ENCODE data around the gene FIP1L1. TPM values are rescaled to one million over a fixed set of nuclear protein-coding genes. Genes with fewer than 3 reads are reported as not detected.
"Not testable (repeated sequence)": the region's sequence is repeated elsewhere in the genome, so short reads cannot be mapped to it uniquely, and the experiment has no call there.

Gene FIP1L1
- total RNA-seq, 1 experiment from 2014 or later = 64.2 TPM

DNA sequence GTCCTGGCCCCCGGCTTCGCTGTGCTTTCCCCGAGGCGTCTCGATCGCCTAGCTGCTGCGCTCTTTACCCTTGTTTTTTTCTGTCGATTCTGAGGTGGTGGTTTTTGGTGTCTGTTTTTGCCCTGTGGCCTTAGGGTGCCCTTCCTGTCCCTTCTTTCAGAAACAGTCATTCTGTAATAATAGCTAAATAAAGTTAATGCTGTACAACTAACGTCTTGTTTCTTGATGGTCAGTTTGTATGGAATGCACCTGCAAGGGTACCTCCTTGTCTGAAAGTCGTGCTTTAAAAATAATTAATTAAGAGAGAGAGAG, 686 bp downstream of the FIP1L1 start:
- peak; percentile 5 for DNase-seq (ENCODE audit: low spot score)

DNA sequence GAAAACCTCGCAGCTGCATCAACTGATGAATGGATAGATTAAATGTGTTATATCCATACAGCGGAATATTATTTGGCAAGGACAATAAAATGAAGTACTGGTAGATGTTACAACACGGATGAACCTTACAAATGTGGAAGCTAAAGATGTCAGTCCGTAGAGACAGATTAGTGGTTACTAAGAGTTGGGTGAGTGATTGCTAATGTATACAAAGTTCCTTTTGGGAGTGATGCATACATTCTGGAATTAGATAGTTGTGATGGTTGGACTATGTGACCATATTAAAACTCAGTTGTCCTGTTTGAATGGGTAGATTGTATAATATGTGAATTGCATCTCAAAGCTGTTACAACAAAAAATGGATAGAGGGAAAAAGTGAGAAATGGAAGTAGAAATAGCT, 2.8 kb downstream of the FIP1L1 start:
- no peak for DNase-seq (ENCODE audit: low spot score)

DNA sequence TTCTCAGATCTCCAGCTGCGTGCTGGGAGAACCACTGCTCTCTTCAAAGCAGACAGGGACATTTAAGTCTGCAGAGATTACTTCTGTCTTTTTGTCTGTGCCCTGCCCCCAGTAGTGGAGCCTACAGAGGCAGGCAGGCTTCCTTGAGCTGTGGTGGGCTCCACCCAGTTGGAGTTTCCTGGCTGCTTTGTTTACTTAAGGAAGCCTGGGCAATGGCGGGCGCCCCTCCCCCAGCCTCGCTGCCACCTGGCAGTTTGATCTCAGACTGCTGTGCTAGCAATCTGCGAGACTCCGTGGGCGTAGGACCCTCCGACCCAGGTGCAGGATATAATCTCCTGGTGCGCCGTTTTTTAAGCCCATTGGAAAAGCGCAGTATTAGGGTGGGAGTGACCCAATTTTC, 32.0 kb downstream of the FIP1L1 start:
- DNase-seq (ENCODE audit: low spot score) = not testable (repeated sequence)

- DNase-seq (ENCODE audit: low spot score) = no peak
These were observed 41.8 kb downstream of the FIP1L1 start for GRCh38 chr4:53419208-53419607.

DNA sequence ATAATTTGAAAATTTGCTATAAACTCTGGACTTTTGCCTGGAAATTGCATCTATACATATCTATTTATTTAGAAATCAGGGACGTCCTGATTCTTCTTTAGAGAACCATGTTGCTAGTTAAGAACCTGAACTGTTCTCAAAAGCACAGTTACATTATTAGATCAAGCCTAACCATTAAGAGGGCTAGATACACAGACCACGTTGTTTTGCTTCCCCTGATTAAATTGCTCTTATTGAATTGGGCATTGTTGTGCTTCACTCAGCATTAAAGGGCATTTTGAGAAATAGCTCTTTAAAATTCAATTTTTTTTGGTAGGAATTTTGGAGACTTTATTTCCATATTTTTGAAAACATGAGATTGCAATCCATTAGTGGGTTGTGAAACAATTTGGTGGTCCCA, 44.4 kb downstream of the FIP1L1 start:
- no peak for DNase-seq (ENCODE audit: low spot score)

- DNase-seq (ENCODE audit: low spot score) = no peak
These were observed 44.9 kb downstream of the FIP1L1 start for GRCh38 chr4:53422367-53422766.

- DNase-seq (ENCODE audit: low spot score) = no peak
These were observed 46.8 kb downstream of the FIP1L1 start for GRCh38 chr4:53424280-53424679.

DNA sequence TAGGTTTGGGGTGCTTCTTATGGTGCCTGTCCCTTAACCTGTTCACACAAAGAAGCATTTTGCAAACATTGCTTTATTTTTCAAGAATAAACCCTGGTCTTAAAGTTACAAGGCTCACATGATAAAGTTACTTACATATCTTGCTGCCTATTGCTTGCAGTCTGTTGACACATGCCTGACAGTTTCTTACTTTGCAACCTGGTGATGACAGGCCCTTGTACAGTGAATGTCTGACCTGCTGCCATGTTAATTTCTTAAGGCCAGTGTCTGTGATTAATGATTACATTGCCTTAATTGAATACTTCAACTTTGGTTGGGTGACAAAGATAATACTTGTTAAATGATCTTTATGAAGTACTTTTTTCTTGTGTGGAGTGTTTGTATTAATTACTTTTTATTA, 49.9 kb downstream of the FIP1L1 start:
- no peak for DNase-seq (ENCODE audit: low spot score)

DNA sequence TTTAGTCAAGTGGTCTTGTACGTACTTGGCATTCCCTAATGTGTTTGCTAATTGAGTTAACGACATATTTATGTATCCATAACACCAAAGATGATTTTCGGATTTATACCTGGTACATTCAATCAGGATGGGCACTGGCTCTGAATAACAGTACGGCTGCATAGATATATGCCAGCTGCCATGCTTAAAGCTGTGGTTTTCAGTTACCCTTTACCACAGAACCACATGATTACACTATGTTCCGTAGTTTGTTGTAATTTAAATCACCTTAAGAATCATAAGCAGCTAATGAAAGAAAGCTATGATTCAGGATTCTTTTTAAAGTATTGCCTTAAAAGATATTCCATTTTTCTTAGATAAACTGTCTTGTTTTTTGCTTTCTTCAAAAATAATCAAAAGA, 53.6 kb downstream of the FIP1L1 start:
- DNase-seq (ENCODE audit: low spot score) = no peak

GRCh38 chr4:53432528-53433424, 55.3 kb downstream of the FIP1L1 start:
- DNase-seq (ENCODE audit: low spot score) = no peak

DNA sequence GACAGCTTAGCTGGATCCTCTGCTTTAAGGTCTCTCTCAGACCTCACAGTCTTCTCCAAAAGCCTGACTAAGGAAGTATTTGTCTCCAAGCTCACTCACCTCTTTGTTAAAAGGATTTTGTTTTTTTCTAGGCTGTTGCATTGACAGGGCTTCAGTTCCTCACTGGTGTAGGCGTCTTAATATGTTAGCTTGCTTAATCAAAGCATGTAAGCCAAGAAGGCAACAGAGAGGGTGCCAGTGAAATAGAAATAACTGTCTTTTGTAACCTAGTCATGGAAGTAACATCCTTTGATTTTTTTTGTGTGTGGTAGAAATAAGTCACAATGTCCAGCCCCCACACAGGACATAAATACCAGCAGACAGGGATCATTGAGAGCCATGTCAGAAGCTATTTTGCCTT, 58.8 kb downstream of the FIP1L1 start:
- no peak for DNase-seq (ENCODE audit: low spot score)

- DNase-seq (ENCODE audit: low spot score) = no peak
These were observed 64.1 kb downstream of the FIP1L1 start for GRCh38 chr4:53441564-53441963.

DNA sequence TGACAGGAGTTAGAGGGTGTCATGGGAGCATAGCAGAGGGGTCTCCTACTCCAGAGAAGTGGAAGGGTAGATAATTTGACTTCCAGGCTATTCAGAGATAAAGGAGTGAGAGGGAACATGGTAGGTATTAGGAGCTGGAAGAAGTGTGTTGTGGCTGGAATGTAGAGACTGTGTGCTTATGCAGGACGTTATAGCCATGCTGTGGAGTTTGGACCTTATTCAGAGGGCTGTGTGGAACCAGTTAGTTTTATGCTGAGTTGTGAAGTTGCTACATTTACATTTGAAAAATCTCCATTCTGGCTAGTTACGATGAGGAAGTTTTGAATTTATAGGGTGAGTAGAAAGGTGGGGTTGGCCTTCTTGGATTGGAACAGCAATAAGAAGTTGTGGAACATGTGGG, 67.5 kb downstream of the FIP1L1 start:
- no peak for DNase-seq (ENCODE audit: low spot score)

GRCh38 chr4:53450773-53451172, 73.3 kb downstream of the FIP1L1 start:
- no peak for DNase-seq (ENCODE audit: low spot score)

DNA sequence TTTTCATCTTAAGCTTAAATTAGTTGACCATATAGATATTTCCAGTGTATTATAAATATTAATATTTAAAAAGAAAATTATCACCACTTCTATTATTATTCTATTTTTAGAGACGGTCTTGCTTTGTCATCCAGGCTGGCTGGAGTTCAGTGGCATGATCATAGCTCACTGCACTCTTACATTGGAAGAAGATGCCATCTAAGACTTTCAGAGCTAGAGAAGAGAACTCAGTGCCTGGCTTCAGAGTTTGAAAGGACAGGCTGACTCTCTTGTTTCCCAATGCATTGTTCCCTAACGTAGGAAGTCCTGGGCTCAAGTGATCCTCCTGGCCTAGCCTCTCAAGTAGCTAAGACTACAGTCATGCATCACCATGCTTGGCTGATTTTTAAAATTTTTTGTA, 75.9 kb downstream of the FIP1L1 start:
- DNase-seq (ENCODE audit: low spot score) = no peak

- DNase-seq (ENCODE audit: low spot score) = no peak
These were observed 78.3 kb downstream of the FIP1L1 start for GRCh38 chr4:53455766-53456165.

DNA sequence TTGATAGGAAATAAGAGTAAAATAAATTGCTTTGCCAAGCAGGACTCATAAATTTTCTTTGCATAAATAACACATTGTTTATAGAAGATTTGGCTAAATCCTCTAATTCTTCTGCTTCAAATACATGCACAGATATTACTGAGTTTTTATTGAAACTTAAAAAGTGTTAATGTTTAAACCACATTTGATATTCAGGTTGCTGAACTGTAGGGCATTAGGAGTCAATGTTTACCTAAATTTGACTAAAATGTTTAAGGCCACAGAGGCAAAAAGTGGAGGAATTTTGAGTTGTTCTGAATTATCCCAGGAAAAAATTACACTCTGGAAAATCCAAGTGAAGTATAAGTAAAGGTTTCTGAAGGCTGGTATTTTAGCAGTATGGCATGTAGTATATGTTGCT, 78.7 kb downstream of the FIP1L1 start:
- no peak for DNase-seq (ENCODE audit: low spot score)

- DNase-seq (ENCODE audit: low spot score) = peak; percentile 44
These were observed 82.1 kb downstream of the FIP1L1 start for GRCh38 chr4:53459548-53459947.

DNA sequence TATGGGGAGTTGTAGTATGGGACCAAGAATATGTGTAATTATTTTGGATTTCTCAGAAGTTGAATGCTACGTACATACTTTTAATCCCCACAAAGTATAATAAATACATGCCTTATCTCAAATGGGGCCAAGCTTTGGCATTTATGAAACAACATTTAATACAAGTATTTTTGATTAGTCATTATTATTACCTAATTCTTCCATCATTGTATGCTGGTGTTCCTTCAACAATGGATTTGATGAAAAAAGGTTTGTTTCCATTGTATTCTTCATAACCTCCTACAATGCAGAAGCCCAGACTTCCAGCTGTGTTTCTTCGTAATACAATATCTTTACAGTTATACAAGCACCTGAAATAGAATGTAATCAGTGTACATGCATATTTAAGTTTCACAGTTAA, 83.8 kb downstream of the FIP1L1 start:
- DNase-seq (ENCODE audit: low spot score) = no peak

- no peak for DNase-seq (ENCODE audit: low spot score)
These were observed 85.9 kb downstream of the FIP1L1 start for GRCh38 chr4:53463340-53463739.

DNA sequence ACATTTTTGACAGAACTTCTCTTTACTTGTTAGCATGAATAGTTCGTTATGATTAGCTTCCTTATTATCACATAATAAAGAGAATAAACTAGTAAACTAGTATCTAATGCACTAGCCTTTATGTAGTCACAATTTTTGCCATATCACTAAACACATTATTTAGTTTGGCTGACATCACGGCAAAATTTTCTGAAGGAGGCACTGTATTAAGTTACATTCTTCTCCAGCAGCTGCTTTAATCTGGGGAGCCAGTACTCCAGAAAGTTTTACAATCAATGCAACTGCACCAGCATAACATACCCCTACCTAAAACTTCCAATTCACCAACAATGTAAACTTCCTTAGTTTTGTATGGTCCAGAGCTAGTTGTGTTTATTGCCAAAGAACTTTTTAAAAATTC, 87.8 kb downstream of the FIP1L1 start:
- no peak for DNase-seq (ENCODE audit: low spot score)

GRCh38 chr4:53465891-53466290, 88.5 kb downstream of the FIP1L1 start:
- no peak for DNase-seq (ENCODE audit: low spot score)

- DNase-seq (ENCODE audit: low spot score) = not testable (repeated sequence)
These were observed 89.1 kb downstream of the FIP1L1 start for GRCh38 chr4:53466576-53466975.
